Thymus (tissue), 11 donors: ENCODE results near the gene SEC63. TPM values are rescaled to one million over a fixed set of nuclear protein-coding genes. Genes with fewer than 3 reads are reported as not detected.
"Not testable (repeated sequence)": the region's sequence is repeated elsewhere in the genome, so short reads cannot be mapped to it uniquely, and the experiment has no call there.

ENCODE experiments used
- DNase-seq, 9 donors: peaks; one replicate each; pipeline ENCODE4 v3.0.0-alpha.2; 2013; ENCODE audit warnings: low spot score in 9 of 9, low read depth in 6 of 9, missing footprints in 1 of 9
- H3K27ac ChIP-seq, 2 donors: one replicate each; pipeline ENCODE4 v1.5.1; 2013; ENCODE audit warnings: control low read depth in 1 of 2, low read depth in 1 of 2, low read length in 1 of 2, mild to moderate bottlenecking in 1 of 2, moderate library complexity in 1 of 2
- H3K27me3 ChIP-seq, 2 donors: one replicate each; pipeline ENCODE4 v1.5.1; 2013; ENCODE audit warnings: low read length in 1 of 2; ENCODE audit not compliant: control insufficient read depth in 2 of 2, insufficient read depth in 1 of 2
- H3K36me3 ChIP-seq, 2 donors: one replicate each; pipeline ENCODE4 v1.5.1; 2013; ENCODE audit warnings: low read length in 1 of 2, mild to moderate bottlenecking in 1 of 2, moderate library complexity in 1 of 2; ENCODE audit not compliant: control insufficient read depth in 2 of 2, insufficient read depth in 2 of 2
- H3K4me1 ChIP-seq, 2 donors: one replicate each; pipeline ENCODE4 v1.5.1; 2013; ENCODE audit warnings: low read length in 2 of 2; ENCODE audit not compliant: control insufficient read depth in 2 of 2, insufficient read depth in 2 of 2
- H3K4me3 ChIP-seq, 2 donors: one replicate each; pipeline ENCODE4 v1.5.1; 2013; ENCODE audit warnings: low read length in 2 of 2, control low read depth in 1 of 2, mild to moderate bottlenecking in 1 of 2
- H3K9me3 ChIP-seq, 2 donors: one replicate each; pipeline ENCODE4 v1.5.1; 2013; ENCODE audit warnings: low read length in 1 of 2, mild to moderate bottlenecking in 1 of 2; ENCODE audit not compliant: control insufficient read depth in 2 of 2, insufficient read depth in 1 of 2
- WGBS: extraction: QIAGEN DNeasy Blood & Tissue Kit; methylation state at CpG from one replicate; pipeline ENCODE4 v1.1.7; 2013; 5-methylcytosine and 5-hydroxymethylcytosine counted together
- polyA plus RNA-seq: library from polyadenylated mRNA; stranded (reverse); fragments of 200-250 nt; gene quantifications from one replicate; pipeline ENCODE4 v1.2.3, GENCODE V29; 2013
- total RNA-seq: library from RNA; stranded (reverse); fragments of 120-200 nt; gene quantifications from one replicate; pipeline ENCODE4 v1.2.4, GENCODE V29; 2013
- donor health status: healthy.

SEC63 gene
- total and polyA plus RNA-seq, 2 donors: 10.2 to 50.6 TPM

DNA sequence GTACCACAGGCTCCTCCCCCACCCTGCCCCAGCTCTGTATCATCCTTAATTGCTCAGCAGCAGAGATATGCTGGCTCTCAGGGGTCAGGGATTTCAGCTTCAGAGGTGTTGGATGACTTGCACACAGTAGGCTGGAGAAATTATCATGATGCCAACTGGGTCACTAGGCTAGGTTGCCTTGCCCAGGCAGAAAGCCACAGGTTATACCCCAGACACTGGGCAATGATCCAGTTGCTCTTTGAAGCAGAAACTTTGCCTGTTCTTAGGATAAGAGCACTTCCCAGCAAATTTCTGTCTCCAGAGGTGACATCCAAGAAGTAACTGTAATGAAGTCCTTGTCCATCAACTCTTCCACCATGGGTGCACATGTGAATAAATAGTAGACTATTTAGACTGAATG, 95.6 kb downstream of the SEC63 start:
- DNase-seq: no peak
- H3K27me3 ChIP-seq: no peaks in the 10 kb centered on the region
- H3K4me1 ChIP-seq: no peaks in the 10 kb centered on the region
- no peak overlapping the region for H3K4me3 ChIP-seq
- no peaks in the 10 kb centered on the region for H3K9me3 ChIP-seq
- peaks cover 0 to 4% of the 10 kb centered on the region in 2 donors for H3K36me3 ChIP-seq
- H3K27ac ChIP-seq: no peak overlapping the region

DNA sequence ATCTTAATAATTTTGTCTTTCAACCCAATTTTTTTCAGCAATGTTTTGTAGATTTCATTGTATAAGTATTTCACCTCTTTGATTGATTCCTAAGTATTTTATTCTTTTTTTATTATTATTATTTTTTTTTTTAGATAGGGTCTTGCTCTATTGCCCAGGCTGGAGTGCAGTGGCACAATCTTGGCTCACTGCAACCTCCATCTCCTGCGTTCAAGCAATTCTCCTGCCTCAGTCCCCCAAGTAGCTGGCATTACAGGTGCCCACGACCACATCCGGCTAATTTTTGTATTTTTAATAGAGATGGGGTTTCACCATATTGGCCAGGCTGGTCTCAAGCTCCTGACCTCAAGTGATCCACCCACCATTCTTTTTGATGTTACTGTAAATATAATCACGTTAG, 97.0 kb downstream of the SEC63 start:
- DNase-seq: not testable (repeated sequence)

DNA sequence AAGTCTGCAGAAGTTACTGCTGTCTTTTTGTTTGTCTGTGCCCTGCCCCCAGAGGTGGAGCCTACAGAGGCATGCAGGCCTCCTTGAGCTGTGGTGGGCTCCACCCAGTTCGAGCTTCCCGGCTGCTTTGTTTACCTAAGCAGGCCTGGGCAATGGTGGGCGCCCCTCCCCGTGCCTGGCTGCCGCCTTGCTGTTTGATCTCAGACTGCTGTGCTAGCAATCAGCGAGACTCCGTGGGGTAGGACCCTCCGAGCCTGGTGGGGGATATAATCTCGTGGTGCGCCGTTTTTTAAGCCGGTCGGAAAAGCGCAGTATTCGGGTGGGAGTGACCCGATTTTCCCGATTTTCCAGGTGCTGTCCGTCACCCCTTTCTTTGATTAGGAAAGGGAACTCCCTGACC, 97.9 kb downstream of the SEC63 start:
- H3K9me3 ChIP-seq, H3K4me3 ChIP-seq, H3K27me3 ChIP-seq, H3K27ac ChIP-seq, DNase-seq, H3K36me3 ChIP-seq, H3K4me1 ChIP-seq: not testable (repeated sequence)
- WGBS: 94% methylated on average over 18 of the region's 18 CpGs

More for the DNA sequence above, 97.0 kb downstream of the SEC63 start:
- not testable (repeated sequence) for H3K9me3 ChIP-seq, H3K4me1 ChIP-seq, H3K36me3 ChIP-seq, H3K27me3 ChIP-seq, H3K4me3 ChIP-seq, H3K27ac ChIP-seq
- 99% methylated on average over 4 of the region's 4 CpGs for WGBS

DNA sequence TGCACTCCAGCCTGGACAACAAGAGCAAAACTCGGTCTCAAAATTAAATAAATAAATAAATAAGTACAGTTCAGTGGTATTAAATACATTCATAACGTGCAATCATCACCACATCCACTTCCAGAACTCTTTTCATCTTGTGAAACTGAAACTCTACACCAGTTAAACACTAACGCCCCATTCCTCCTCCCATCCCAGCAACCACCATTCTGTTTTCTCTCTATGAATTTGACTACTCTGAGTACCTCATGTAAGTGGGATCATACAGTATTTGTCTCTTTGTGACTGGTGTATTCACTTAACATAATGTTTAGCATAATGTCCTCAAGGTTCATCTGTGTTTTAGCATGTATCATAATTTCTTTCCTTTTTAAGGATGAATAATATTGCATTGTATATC, 104.8 kb downstream of the SEC63 start:
- no peak for DNase-seq
- WGBS: 89% methylated on average over 3 of the region's 3 CpGs
- H3K4me1 ChIP-seq: peaks cover 2 to 6% of the 10 kb centered on the region in 2 donors
- H3K4me3 ChIP-seq: no peak overlapping the region
- H3K36me3 ChIP-seq: no peaks in the 10 kb centered on the region
- peaks cover 0 to 4% of the 10 kb centered on the region in 2 donors for H3K27me3 ChIP-seq
- no peaks in the 10 kb centered on the region for H3K9me3 ChIP-seq
- H3K27ac ChIP-seq: no peak overlapping the region

DNA sequence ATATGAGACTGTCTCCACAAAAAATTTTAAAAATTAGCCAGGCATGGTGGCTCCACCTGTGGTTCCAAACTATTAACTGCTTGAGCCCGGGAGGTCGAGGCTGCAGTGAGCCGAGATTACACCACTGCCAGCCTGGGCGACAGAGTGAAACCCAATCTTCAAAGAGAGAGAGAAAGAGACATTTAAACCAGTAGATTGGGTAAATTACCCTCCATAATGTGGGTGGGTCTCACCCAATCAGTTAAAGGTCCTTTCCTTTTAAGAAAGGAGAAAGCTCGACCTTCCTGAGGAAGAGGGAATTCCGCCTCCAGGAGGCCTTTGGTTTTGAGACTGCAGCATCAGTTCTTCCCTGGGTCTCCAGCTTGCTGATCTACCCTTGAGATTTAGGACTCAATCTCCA, 108.7 kb downstream of the SEC63 start:
- Histone ChIP-seq H3K36me3 (no peaks in the 10 kb centered on the region), H3K27ac (no peak overlapping the region), H3K4me1 (peaks cover 7 to 13% of the 10 kb centered on the region in 2 donors), H3K4me3 (no peak overlapping the region), H3K9me3 (no peaks in the 10 kb centered on the region), H3K27me3 (peaks cover 2 to 15% of the 10 kb centered on the region in 2 donors)
- no peak for DNase-seq
- WGBS: 92% methylated on average over 6 of the region's 6 CpGs

DNA sequence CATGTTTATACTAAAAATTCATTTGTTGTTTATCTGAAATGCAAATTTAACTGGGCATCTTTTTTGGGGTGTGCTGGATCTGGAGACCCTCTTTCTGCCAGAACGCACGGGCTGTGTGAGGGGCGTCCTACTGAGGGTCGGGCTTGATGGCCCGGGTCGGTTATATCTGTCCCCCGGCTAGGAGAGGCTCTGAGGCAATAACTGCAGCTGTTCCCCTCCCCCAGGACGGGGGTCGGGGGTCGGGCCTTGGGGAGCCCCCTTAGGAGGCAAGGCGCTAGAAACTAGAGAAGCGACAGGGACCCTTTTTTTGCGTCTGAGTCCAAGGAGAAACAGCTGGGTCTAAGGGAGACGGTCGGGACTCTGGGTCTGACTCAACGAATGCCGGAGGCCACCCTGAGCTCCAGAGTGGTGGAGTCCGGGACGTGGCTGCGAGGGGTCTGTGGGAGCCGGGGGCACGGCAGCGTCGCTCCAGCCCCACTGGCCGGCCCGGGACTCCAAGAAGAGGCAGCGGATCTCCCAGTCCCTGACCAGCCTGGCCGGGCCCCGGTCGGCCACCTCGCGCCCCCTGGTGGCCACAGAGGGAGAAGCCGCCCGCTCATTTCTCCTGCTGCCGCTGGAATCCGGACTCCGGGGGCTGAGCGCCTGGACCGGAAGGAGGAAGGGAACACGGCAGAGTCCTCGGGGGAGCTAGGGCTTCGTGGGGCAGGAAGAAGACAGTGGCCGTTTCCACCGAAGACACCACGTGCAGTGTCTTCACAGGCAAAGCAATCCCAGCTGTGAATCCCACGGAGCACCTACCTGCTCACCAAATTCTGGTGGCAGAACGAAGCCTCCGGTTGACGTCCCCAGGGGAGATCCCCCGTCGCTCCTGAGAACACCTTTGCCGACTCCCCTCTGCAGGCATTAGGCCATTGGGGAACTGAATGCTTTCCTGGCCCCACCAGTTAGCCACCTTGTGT, 109.9 kb downstream of the SEC63 start:
- no peaks in the 10 kb centered on the region for H3K9me3 ChIP-seq
- 7% methylated on average over 52 of the region's 52 CpGs for WGBS
- H3K4me1 ChIP-seq: peaks cover 7 to 13% of the 10 kb centered on the region in 2 donors
- H3K36me3 ChIP-seq: no peaks in the 10 kb centered on the region
- peak overlapping the region in 1 of 2 donors; percentile 42 for H3K27ac ChIP-seq
- peaks cover 2 to 15% of the 10 kb centered on the region in 2 donors for H3K27me3 ChIP-seq
- DNase-seq: peak; percentile 35 to 84 (median 68)
- peak overlapping the region; percentile 38 to 54 for H3K4me3 ChIP-seq

DNA sequence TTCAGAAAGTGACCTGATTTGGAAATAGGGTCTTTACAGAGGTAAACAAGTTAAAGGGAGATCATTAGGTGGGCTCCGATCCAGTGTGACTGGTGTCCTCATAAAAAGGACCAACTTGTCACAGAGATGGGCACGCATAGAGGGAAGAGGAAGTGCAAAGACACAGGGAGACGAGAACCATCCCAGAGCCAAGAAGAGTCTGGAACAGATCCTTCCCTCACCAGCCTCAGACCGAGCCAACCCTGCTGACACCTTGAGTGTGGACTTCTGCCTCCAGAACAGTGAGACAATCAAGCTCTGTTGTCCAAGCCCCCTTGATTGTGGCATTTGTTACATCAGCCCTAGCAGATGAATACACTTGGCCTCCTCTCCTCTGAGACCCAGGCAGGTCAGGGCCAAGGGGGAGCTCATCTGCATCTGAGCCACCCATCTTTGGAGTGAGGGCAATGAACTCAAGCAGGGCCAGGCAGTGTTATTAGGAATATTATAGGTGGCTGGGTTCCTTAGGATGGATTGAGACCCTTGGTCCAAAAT, 111.7 kb downstream of the SEC63 start:
- Histone ChIP-seq H3K27me3 (peaks cover 2 to 15% of the 10 kb centered on the region in 2 donors), H3K4me1 (peaks cover 7 to 13% of the 10 kb centered on the region in 2 donors), H3K27ac (no peak overlapping the region), H3K4me3 (no peak overlapping the region), H3K9me3 (no peaks in the 10 kb centered on the region), H3K36me3 (no peaks in the 10 kb centered on the region)
- 79% methylated on average over 4 of the region's 4 CpGs for WGBS
- no peak for DNase-seq

DNA sequence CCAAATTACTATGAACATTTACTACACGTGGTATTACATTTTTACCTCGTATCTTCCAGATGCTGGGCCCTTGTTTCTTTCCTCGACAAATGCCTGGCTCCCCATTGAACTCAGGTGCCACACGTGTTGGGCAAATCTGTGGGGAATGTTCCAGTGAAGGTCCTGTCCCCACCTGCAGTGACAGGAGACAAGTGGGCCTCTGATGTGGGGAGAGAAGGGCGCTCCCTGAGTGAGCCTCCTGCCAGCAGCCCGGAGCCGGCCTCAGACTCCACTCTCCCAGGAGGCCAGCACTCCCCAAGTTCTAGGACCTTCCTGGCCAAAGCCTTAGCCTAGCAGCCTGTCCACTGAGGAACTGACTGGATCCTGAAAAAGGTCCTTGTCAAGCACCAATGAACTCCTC, 112.2 kb downstream of the SEC63 start:
- Histone ChIP-seq H3K36me3 (no peaks in the 10 kb centered on the region), H3K9me3 (no peaks in the 10 kb centered on the region), H3K4me3 (no peak overlapping the region), H3K27me3 (peaks cover 2 to 15% of the 10 kb centered on the region in 2 donors), H3K27ac (no peak overlapping the region), H3K4me1 (peaks cover 7 to 13% of the 10 kb centered on the region in 2 donors)
- DNase-seq: no peak
- WGBS: 95% methylated on average over 7 of the region's 7 CpGs

DNA sequence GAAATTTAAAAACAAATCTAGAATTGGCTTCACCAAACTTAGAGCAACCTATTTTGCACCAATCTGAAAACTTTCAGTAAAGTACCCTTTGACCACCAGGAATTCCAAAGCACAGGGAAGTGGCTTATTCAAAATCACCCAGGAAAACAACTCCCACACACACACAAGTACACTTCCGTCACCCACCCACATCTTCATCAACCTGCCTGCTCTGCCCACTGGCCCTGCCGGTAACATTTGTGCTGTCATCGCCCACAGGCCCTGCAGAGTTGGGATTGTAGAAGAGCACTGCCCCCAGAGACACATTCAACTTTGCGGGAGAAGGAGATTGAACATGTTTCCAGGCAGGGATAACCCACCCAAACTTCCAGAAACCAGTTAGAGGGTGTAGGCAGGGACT, 114.6 kb downstream of the SEC63 start:
- WGBS: 94% methylated on average over 4 of the region's 4 CpGs
- Histone ChIP-seq H3K27me3 (peaks cover 2 to 12% of the 10 kb centered on the region in 2 donors), H3K4me1 (peaks cover 5 to 8% of the 10 kb centered on the region in 2 donors), H3K27ac (no peak overlapping the region), H3K4me3 (no peak overlapping the region), H3K9me3 (no peaks in the 10 kb centered on the region), H3K36me3 (no peaks in the 10 kb centered on the region)
- no peak for DNase-seq
